Measurements from ENCODE around the gene ZNF185.

- TF ChIP-seq SP1 (IDR thresholded peaks at IDR 0.05) (no peak), CTBP1 (IDR thresholded peaks at IDR 0.05; ENCODE audit: borderline replicate concordance) (no peak), TARDBP (IDR thresholded peaks at IDR 0.05) (no peak), ARNT (IDR thresholded peaks at IDR 0.05) (no peak), L3MBTL2 (conservative IDR thresholded peaks at IDR 0.05) (no peak), ELF4 (IDR thresholded peaks at IDR 0.05) (no peak), LEF1 (IDR thresholded peaks at IDR 0.05; ENCODE audit: borderline replicate concordance) (no peak), ZNF384 (IDR thresholded peaks at IDR 0.05) (no peak), HDGF (IDR thresholded peaks at IDR 0.05; ENCODE audit: borderline replicate concordance) (no peak)
These were observed 4.1 kb downstream of the ZNF185 start for GRCh38 chrX:152901816-152902501.

All from HEK293T (cell line).